A673 (cell line): Measurements from ENCODE around the gene STXBP5. TPM values are rescaled to one million over a fixed set of nuclear protein-coding genes. Genes with fewer than 3 reads are reported as not detected.

Experiments
- BruUV-seq: library from RNA; stranded (reverse); fragments of 400-500 nt; replicated peaks from 2 replicates; lab custom pipeline; 2021; lab: Mats Ljungman, UMichigan
- CTCF ChIA-PET: fragments of 300-600 bp; sonication (Branson Sonifier 250); formaldehyde crosslinking; loops from one replicate; lab custom pipeline; 2022; ENCODE audit warnings: antibody characterized with exemption; lab: Charles Lee
- POLR2A ChIA-PET: fragments of 300-600 bp; sonication (Branson Sonifier 250); formaldehyde crosslinking; loops from one replicate; lab custom pipeline; 2022; ENCODE audit warnings: antibody characterized with exemption; ENCODE audit not compliant: low non-redundant PET; lab: Charles Lee
- DNase-seq: peaks from one replicate; pipeline ENCODE4 v3.0.0-alpha.2; 2015; ENCODE audit warnings: low spot score
- H3K27ac ChIP-seq: fragments of 200-600 bp; sonication (generic); 2 replicates; pipeline ENCODE4 v1.5.1; 2016; ENCODE audit warnings: mixed run types, low read depth, mild to moderate bottlenecking, mixed read lengths, antibody characterized with exemption, low read length; ENCODE audit not compliant: poor library complexity, severe bottlenecking
- H3K27me3 ChIP-seq: fragments of 200-600 bp; sonication (generic); replicated peaks from 2 replicates; pipeline ENCODE4 v1.6.1; 2017; ENCODE audit warnings: mixed run types, low read depth, mild to moderate bottlenecking, mixed read lengths, antibody characterized with exemption, low read length; ENCODE audit not compliant: insufficient read depth, poor library complexity
- H3K36me3 ChIP-seq: fragments of 200-600 bp; sonication (generic); 2 replicates; pipeline ENCODE4 v1.6.1; 2016; ENCODE audit warnings: mixed run types, mild to moderate bottlenecking, mixed read lengths, antibody characterized with exemption, low read length; ENCODE audit not compliant: insufficient read depth, poor library complexity, severe bottlenecking
- H3K4me1 ChIP-seq: fragments of 200-600 bp; sonication (generic); 2 replicates; pipeline ENCODE4 v1.6.1; 2017; ENCODE audit warnings: mixed run types, mild to moderate bottlenecking, mixed read lengths, antibody characterized with exemption, low read length; ENCODE audit not compliant: insufficient read depth, poor library complexity, severe bottlenecking
- H3K4me3 ChIP-seq: fragments of 200-600 bp; sonication (generic); 2 replicates; pipeline ENCODE4 v1.5.1; 2016; ENCODE audit warnings: low read depth, mixed run types, mild to moderate bottlenecking, mixed read lengths, low read length; ENCODE audit not compliant: poor library complexity, severe bottlenecking
- H3K9me3 ChIP-seq: fragments of 200-600 bp; sonication (generic); 2 replicates; pipeline ENCODE4 v1.6.1; 2016; ENCODE audit warnings: mixed run types, low read depth, mild to moderate bottlenecking, mixed read lengths, antibody characterized with exemption, low read length; ENCODE audit not compliant: poor library complexity, severe bottlenecking
- EZH2 ChIP-seq: fragments of 200-600 bp; sonication (generic); IDR thresholded peaks from 2 replicates; pipeline ENCODE4 v1.6.1; 2017; ENCODE audit warnings: borderline replicate concordance, low read depth, mild to moderate bottlenecking, mixed read lengths, antibody characterized with exemption, low read length; ENCODE audit not compliant: poor library complexity, severe bottlenecking
- intact Hi-C: fragments of 100-400 bp; cut with micrococcal nuclease; formaldehyde crosslinking; loops from one replicate; pipeline ENCODE4 v1.10.0; 2022; ENCODE audit not compliant: unreplicated experiment
- total RNA-seq: library from RNA; stranded (reverse); gene quantifications from 2 replicates; pipeline ENCODE4 v1.2.3, GENCODE V29; 2021
- TF ChIP-seq, protein P1 (sequence below): fragments of 300-800, 200-600 bp; sonication (generic); conservative IDR thresholded peaks from 2 replicates; pipeline ENCODE4 v1.5.1; 2017; ENCODE audit warnings: low read depth, mild to moderate bottlenecking, antibody characterized with exemption, low read length, moderate library complexity, mixed read lengths

Gene STXBP5
- total RNA-seq, 1 experiment from 2014 or later: 14.5 TPM

DNA sequence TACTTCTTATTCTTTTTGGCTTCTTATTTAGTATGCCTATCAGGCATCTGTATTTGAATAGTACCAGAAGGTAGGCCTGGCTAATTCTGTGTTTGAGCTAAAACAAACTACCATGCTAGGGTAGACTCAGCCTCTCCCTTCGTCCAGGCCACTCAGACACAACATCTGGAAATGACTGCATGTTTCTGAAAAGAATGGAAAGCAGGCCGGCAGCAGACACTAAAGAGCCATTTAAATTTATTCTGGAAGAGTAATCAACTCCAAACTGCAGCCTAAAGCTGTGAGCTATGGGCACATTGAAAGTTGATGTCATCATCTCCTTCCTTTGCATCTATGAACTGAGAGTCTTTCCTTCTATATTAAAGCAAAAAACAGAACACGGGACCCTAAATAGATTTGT lies 233.4 kb downstream of the STXBP5 start:
- Histone ChIP-seq H3K36me3 (no peaks in the 10 kb centered on the region), H3K27ac (no peak overlapping the region), H3K4me3 (no peak overlapping the region), H3K27me3 (no peaks in the 10 kb centered on the region), H3K4me1 (no peaks in the 10 kb centered on the region), H3K9me3 (no peaks in the 10 kb centered on the region)
- ChIA-PET CTCF (no interaction called here), POLR2A (no interaction called here)
- intact Hi-C loops: no loop called here
- no peak for DNase-seq
- TF ChIP-seq, protein P1, sequence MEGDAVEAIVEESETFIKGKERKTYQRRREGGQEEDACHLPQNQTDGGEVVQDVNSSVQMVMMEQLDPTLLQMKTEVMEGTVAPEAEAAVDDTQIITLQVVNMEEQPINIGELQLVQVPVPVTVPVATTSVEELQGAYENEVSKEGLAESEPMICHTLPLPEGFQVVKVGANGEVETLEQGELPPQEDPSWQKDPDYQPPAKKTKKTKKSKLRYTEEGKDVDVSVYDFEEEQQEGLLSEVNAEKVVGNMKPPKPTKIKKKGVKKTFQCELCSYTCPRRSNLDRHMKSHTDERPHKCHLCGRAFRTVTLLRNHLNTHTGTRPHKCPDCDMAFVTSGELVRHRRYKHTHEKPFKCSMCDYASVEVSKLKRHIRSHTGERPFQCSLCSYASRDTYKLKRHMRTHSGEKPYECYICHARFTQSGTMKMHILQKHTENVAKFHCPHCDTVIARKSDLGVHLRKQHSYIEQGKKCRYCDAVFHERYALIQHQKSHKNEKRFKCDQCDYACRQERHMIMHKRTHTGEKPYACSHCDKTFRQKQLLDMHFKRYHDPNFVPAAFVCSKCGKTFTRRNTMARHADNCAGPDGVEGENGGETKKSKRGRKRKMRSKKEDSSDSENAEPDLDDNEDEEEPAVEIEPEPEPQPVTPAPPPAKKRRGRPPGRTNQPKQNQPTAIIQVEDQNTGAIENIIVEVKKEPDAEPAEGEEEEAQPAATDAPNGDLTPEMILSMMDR: no peak
- TF ChIP-seq EZH2: no peak
- no TSS peak for BruUV-seq

DNA sequence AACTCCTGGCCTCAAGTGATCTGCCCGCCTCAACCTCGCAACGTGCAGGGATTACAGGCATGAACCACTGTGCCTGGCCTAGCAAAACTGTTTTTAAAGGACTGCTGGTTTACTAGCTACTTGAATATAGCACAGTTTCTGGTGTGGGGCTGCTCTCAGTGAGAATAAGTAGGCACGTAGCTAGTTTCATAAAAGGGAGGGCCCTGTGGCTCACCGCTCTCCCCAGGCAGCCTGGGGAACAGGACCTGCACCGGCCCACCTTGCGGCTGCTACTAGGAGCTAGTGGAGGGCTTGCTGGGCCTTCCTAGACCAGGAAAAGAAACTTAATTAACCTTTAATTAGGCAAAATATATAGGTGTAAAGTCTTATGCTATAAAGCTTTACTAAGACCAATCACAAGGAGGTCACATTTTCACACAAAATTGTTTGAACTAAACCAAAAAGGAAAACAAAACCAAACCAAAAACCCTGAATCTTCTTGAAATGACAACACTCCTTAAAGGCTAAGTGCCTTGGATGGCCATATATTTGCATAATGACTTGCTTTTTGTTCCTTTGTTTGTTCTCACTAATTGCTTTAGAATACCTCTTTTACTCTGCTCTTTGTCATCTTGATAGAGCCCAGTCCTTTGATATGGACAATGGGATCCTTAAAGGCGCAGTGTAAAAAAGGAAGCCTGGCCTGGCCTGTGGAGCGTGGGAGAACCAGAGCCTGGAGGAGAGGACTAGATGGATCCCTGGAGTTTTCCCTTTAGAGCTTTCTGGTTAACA lies 234.7 kb downstream of the STXBP5 start:
- intact Hi-C loops: no loop called here
- TF ChIP-seq, protein P1: no peak
- no peak for TF ChIP-seq EZH2
- H3K36me3 ChIP-seq: no peaks in the 10 kb centered on the region
- no peak overlapping the region for H3K27ac ChIP-seq
- BruUV-seq: no TSS peak
- POLR2A ChIA-PET: no interaction called here
- H3K9me3 ChIP-seq: no peaks in the 10 kb centered on the region
- DNase-seq: no peak
- H3K4me1 ChIP-seq: no peaks in the 10 kb centered on the region
- no peak overlapping the region for H3K4me3 ChIP-seq
- CTCF ChIA-PET: no interaction called here
- no peaks in the 10 kb centered on the region for H3K27me3 ChIP-seq
